Sigmoid colon (tissue), 7 donors: ENCODE data around the gene MYCBPAP. TPM values are rescaled to one million over a fixed set of nuclear protein-coding genes. Genes with fewer than 3 reads are reported as not detected.
A peak's percentile ranks its signal among the peaks of the same experiment; 100 is the strongest.

Experiments used
- DNase-seq: peaks from one replicate; pipeline ENCODE4 v3.0.0-alpha.2; 2019
- H3K27ac ChIP-seq, 4 donors: fragments of 200-600 bp; sonication (generic); one replicate each; pipeline ENCODE4 v1.5.1; 2016 to 2019; ENCODE audit warnings: mild to moderate bottlenecking in 1 of 4
- H3K27me3 ChIP-seq, 3 donors: fragments of 200-600 bp; sonication (generic); one replicate each; pipeline ENCODE4 v1.5.1; 2019; ENCODE audit warnings: mild to moderate bottlenecking in 1 of 3
- H3K36me3 ChIP-seq, 4 donors: fragments of 200-600 bp; sonication (generic); one replicate each; pipeline ENCODE4 v1.5.1; 2016 to 2019
- H3K4me1 ChIP-seq, 4 donors: fragments of 200-600 bp; sonication (generic); one replicate each; pipeline ENCODE4 v1.5.1; 2017 to 2019
- H3K4me3 ChIP-seq, 4 donors: fragments of 200-600 bp; sonication (generic); one replicate each; pipeline ENCODE4 v1.5.1; 2017 to 2019; ENCODE audit warnings: mild to moderate bottlenecking in 2 of 4, moderate library complexity in 1 of 4
- H3K9me3 ChIP-seq, 4 donors: fragments of 200-600 bp in 3 of 4; sonication (generic) in 3 of 4; one replicate each; pipeline versions ENCODE4 v1.5.1 to v1.6.1; 2013 to 2019
- EP300 ChIP-seq, 4 donors: sonication (generic); formaldehyde crosslinking; IDR thresholded peaks; one replicate each; pipeline ENCODE4 v1.6.1; 2017; ENCODE audit warnings: antibody characterized with exemption in 4 of 4
- POLR2A ChIP-seq, 2 donors: fragments of 450-650 bp; IDR thresholded peaks; one replicate each; pipeline ENCODE4 v1.6.1; 2016; ENCODE audit warnings: antibody characterized with exemption in 2 of 2, mild to moderate bottlenecking in 2 of 2, moderate library complexity in 2 of 2
- POLR2AphosphoS5 ChIP-seq, 4 donors: sonication (generic); formaldehyde crosslinking; IDR thresholded peaks; one replicate each; pipeline ENCODE4 v1.6.1; 2017; ENCODE audit warnings: antibody characterized with exemption in 4 of 4
- WGBS, 2 donors: extraction: QIAGEN DNeasy Blood & Tissue Kit; methylation state at CpG; one replicate each; pipeline ENCODE4 v1.1.7; 2013; 5-methylcytosine and 5-hydroxymethylcytosine counted together
- intact Hi-C: fragments of 100-400 bp; cut with DNase I; formaldehyde crosslinking; loops from one replicate; pipeline ENCODE4 v1.15.1; 2023
- polyA plus RNA-seq, 3 donors: library from polyadenylated mRNA; stranded (reverse); fragments of 200-250 nt; gene quantifications; one replicate each; pipeline ENCODE4 v1.2.3, GENCODE V29; 2013
- total RNA-seq, 4 donors: library from RNA; depleted of rRNA; stranded (reverse); fragments of >200 nt; gene quantifications; one replicate each; pipeline ENCODE4 v1.1.0, GENCODE V29; 2016
- TF ChIP-seq, protein P1 (sequence below), 4 experiments: fragments of 450-650 bp in 3 of 4; fragments of 200-600 bp in 1 of 4; IDR thresholded peaks; one replicate each; pipeline ENCODE4 v1.5.1; 2016 to 2019; ENCODE audit warnings: antibody characterized with exemption in 4 of 4, mild to moderate bottlenecking in 3 of 4, moderate library complexity in 2 of 4
- donor health status: healthy with polysubstance abuse.
- donor health status: Bipolar disorder and iron deficiency.
- donor health status: healthy.

MYCBPAP gene, protein sequence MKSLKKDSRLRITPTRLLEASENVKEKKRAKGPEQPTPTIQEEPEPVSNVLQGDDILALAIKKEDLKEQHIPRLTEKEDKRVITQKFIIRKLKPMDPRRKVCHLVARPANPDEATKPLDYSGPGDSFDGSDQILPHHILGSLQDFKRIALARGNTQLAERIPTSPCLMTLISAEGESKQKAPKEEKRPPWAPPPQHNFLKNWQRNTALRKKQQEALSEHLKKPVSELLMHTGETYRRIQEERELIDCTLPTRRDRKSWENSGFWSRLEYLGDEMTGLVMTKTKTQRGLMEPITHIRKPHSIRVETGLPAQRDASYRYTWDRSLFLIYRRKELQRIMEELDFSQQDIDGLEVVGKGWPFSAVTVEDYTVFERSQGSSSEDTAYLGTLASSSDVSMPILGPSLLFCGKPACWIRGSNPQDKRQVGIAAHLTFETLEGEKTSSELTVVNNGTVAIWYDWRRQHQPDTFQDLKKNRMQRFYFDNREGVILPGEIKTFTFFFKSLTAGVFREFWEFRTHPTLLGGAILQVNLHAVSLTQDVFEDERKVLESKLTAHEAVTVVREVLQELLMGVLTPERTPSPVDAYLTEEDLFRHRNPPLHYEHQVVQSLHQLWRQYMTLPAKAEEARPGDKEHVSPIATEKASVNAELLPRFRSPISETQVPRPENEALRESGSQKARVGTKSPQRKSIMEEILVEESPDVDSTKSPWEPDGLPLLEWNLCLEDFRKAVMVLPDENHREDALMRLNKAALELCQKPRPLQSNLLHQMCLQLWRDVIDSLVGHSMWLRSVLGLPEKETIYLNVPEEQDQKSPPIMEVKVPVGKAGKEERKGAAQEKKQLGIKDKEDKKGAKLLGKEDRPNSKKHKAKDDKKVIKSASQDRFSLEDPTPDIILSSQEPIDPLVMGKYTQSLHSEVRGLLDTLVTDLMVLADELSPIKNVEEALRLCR
- total RNA-seq (1 to 10 TPM in 3 of 4 donors, under 1 TPM in 1; 0.36 to 2.5 (median 1.7) TPM), polyA plus RNA-seq (1 to 10 TPM in 1 of 3 donors, under 1 TPM in 1, not detected in 1; 0.23 to 2.1 TPM)

GRCh38 chr17:50507871-50508572 lies at the start of gene MYCBPAP:
Gene MYCBPAP (plus strand): TSS chr17:50508439. CDS start chr17:50508675, 236 bp downstream.
- WGBS, 2 donors: 13 to 18% methylated on average over 66 of the region's 66 CpGs
- no peaks in the 10 kb centered on the region for H3K36me3 ChIP-seq
- peaks cover 0 to 16% (median 8%) of the 10 kb centered on the region in 4 donors for H3K4me1 ChIP-seq
- TF ChIP-seq POLR2A (IDR thresholded peaks at IDR 0.05) (peak in 1 of 2 donors; percentile 12), POLR2AphosphoS5 (IDR thresholded peaks at IDR 0.05) (peak; percentile 11 to 66 (median 56)), EP300 (IDR thresholded peaks at IDR 0.05) (no peak)
- TF ChIP-seq, protein P1, sequence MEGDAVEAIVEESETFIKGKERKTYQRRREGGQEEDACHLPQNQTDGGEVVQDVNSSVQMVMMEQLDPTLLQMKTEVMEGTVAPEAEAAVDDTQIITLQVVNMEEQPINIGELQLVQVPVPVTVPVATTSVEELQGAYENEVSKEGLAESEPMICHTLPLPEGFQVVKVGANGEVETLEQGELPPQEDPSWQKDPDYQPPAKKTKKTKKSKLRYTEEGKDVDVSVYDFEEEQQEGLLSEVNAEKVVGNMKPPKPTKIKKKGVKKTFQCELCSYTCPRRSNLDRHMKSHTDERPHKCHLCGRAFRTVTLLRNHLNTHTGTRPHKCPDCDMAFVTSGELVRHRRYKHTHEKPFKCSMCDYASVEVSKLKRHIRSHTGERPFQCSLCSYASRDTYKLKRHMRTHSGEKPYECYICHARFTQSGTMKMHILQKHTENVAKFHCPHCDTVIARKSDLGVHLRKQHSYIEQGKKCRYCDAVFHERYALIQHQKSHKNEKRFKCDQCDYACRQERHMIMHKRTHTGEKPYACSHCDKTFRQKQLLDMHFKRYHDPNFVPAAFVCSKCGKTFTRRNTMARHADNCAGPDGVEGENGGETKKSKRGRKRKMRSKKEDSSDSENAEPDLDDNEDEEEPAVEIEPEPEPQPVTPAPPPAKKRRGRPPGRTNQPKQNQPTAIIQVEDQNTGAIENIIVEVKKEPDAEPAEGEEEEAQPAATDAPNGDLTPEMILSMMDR (IDR thresholded peaks at IDR 0.05): no peak
- peak within 1 kb of the TSS; percentile 76 to 85 (median 79) for H3K27ac ChIP-seq
- peak within 1 kb of the TSS; percentile 47 to 69 (median 62) for H3K4me3 ChIP-seq
- peak; percentile 92 for DNase-seq
- H3K27me3 ChIP-seq: no peaks in the 10 kb centered on the region
- H3K9me3 ChIP-seq: no peaks in the 10 kb centered on the region
- intact Hi-C loops: no loop called here

DNA sequence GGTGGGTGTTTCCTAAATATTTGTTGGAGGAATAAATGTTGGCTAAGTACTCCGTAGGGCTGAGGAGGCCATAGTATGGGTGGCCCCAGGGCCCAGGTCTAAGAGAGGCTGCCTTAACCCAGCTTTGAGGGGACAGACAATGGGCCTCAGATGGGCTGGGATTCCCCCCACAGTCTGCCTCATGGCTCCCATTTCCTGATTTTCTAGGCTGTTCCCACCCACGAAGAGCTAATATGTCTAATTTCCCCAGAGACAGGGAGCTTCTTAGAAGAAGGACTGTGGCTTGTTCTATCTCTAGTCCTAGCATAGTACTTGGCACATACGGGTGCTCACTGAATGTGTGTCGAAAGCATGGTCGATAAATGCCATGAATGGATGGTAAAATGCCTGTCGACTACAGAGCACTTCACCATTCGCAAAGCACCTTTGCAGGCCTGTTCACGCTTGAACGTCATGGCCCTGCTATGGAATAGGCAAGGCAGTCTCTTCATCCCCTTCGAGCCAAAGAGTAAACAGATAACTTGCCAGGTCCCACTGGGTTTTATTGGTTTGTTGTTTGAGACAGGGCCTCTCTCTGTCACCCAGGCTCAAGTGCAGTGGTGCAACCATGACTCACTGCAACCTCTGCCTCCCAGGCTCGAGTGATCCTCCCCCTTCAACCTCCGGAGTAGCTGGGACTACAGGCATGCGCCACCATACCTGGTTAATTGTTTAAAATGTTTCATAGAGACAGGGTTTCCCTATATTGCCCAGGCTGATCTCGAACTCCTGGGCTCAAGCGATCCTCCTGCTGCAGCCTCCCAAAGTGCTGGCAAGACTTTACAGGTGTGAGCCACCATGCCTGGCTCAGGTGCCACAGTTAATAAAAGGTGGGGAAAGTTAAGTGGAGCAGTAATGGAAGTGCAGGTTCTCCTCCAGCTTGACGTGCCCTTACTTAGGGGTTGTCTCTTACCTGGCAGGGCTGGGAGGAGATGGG lies 49.2 kb upstream of the MYCBPAP start:
- intact Hi-C loops: no loop called here
- no peak for DNase-seq
- no peak overlapping the region for H3K4me3 ChIP-seq
- H3K4me1 ChIP-seq: no peaks in the 10 kb centered on the region
- no peak overlapping the region for H3K27ac ChIP-seq
- TF ChIP-seq POLR2AphosphoS5 (IDR thresholded peaks at IDR 0.05): no peak
- no peak for TF ChIP-seq POLR2A (IDR thresholded peaks at IDR 0.05)
- H3K36me3 ChIP-seq: no peaks in the 10 kb centered on the region
- 67 to 80% methylated on average over 16 of the region's 16 CpGs for WGBS, 2 donors
- H3K27me3 ChIP-seq: no peaks in the 10 kb centered on the region
- H3K9me3 ChIP-seq: no peaks in the 10 kb centered on the region

- peak; percentile 56 for DNase-seq
- Histone ChIP-seq H3K4me3 (no peak overlapping the region), H3K27ac (no peak overlapping the region), H3K27me3 (no peaks in the 10 kb centered on the region), H3K36me3 (no peaks in the 10 kb centered on the region), H3K4me1 (no peaks in the 10 kb centered on the region), H3K9me3 (no peaks in the 10 kb centered on the region)
- TF ChIP-seq EP300 (IDR thresholded peaks at IDR 0.05) (no peak), POLR2AphosphoS5 (IDR thresholded peaks at IDR 0.05) (no peak), POLR2A (IDR thresholded peaks at IDR 0.05) (no peak)
- TF ChIP-seq, protein P1 (IDR thresholded peaks at IDR 0.05): no peak
- WGBS, 2 donors: 92 to 97% methylated on average over 4 of the region's 4 CpGs
- intact Hi-C loops: no loop called here
Observed at GRCh38 chr17:50459756-50460155, 48.5 kb upstream of the MYCBPAP start.

DNA sequence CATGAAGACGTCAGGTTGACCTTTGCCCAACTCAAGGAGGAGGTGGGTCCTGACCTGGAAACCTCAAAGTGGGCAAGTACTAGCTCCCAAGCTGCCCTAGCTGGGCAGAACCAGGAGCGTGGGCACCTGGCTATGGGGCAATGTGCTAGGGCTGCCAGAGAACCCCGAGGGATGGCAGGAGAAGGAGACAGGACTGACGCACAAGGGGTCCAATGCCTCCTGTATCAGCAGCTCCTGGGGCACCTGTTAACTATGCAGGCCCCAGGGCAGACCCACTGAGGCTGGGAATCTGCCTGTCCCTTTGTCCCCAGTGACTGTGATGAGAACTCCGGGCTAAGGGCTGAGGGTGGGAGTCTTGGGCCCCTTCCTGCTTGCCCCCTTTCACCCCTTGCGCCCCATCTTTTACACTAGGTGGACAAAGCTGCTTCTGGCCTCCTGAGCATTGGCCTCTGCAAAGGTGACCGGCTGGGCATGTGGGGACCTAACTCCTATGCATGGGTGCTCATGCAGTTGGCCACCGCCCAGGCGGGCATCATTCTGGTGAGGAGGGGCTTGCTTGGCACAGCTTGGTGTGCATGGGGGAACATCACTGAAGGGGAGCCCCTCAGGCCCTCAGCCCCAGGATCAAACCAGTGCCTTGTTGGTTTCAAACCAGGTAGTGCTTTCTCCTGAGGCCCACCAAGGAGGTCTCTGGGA lies 47.3 kb upstream of the MYCBPAP start:
- DNase-seq: peak; percentile 49
- WGBS, 2 donors: 92 to 95% methylated on average over 9 of the region's 9 CpGs
- Histone ChIP-seq H3K36me3 (no peaks in the 10 kb centered on the region), H3K9me3 (no peaks in the 10 kb centered on the region), H3K4me1 (no peaks in the 10 kb centered on the region), H3K27me3 (no peaks in the 10 kb centered on the region), H3K4me3 (no peak overlapping the region), H3K27ac (no peak overlapping the region)
- TF ChIP-seq EP300 (IDR thresholded peaks at IDR 0.05) (no peak), POLR2A (IDR thresholded peaks at IDR 0.05) (no peak), POLR2AphosphoS5 (IDR thresholded peaks at IDR 0.05) (no peak)
- TF ChIP-seq, protein P1 (IDR thresholded peaks at IDR 0.05): no peak
- intact Hi-C loops: no loop called here
